ENCODE measurements around the gene BAIAP2L2. TPM values are rescaled to one million over a fixed set of nuclear protein-coding genes. Genes with fewer than 3 reads are reported as not detected.
A peak's percentile ranks its signal among the peaks of the same experiment; 100 is the strongest.

The BAIAP2L2 gene
- total RNA-seq, 2 donors from 2014 or later: 0.14 to 5.5 TPM

- Histone ChIP-seq H3K36me3 (no peaks in the 10 kb centered on the region), H3K27ac (peak overlapping the region in 1 of 2 donors; percentile 54), H3K4me1 (replicated peaks) (peaks cover 9% of the 10 kb centered on the region), H3K9me3 (no peaks in the 10 kb centered on the region), H3K4me3 (peak overlapping the region in 1 of 2 donors; percentile 21), H3K27me3 (replicated peaks; ENCODE audit: insufficient read depth) (no peaks in the 10 kb centered on the region)
- TF ChIP-seq POLR2AphosphoS5 (IDR thresholded peaks at IDR 0.05) (no peak), POLR2A (IDR thresholded peaks at IDR 0.05) (no peak)
- TF ChIP-seq, protein P1, sequence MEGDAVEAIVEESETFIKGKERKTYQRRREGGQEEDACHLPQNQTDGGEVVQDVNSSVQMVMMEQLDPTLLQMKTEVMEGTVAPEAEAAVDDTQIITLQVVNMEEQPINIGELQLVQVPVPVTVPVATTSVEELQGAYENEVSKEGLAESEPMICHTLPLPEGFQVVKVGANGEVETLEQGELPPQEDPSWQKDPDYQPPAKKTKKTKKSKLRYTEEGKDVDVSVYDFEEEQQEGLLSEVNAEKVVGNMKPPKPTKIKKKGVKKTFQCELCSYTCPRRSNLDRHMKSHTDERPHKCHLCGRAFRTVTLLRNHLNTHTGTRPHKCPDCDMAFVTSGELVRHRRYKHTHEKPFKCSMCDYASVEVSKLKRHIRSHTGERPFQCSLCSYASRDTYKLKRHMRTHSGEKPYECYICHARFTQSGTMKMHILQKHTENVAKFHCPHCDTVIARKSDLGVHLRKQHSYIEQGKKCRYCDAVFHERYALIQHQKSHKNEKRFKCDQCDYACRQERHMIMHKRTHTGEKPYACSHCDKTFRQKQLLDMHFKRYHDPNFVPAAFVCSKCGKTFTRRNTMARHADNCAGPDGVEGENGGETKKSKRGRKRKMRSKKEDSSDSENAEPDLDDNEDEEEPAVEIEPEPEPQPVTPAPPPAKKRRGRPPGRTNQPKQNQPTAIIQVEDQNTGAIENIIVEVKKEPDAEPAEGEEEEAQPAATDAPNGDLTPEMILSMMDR (IDR thresholded peaks at IDR 0.05): no peak
- intact Hi-C loops (cut with DNase I): no loop called here
- DNase-seq (ENCODE audit: low spot score): no peak
- WGBS: 28% methylated on average over 44 of the region's 52 CpGs
These were observed 28.3 kb downstream of the BAIAP2L2 start for GRCh38 chr22:38081941-38082828.

- no peak for DNase-seq (ENCODE audit: low spot score)
- 13% methylated on average over 10 of the region's 17 CpGs for WGBS
These were observed 28.9 kb downstream of the BAIAP2L2 start for GRCh38 chr22:38081636-38081940.

DNA sequence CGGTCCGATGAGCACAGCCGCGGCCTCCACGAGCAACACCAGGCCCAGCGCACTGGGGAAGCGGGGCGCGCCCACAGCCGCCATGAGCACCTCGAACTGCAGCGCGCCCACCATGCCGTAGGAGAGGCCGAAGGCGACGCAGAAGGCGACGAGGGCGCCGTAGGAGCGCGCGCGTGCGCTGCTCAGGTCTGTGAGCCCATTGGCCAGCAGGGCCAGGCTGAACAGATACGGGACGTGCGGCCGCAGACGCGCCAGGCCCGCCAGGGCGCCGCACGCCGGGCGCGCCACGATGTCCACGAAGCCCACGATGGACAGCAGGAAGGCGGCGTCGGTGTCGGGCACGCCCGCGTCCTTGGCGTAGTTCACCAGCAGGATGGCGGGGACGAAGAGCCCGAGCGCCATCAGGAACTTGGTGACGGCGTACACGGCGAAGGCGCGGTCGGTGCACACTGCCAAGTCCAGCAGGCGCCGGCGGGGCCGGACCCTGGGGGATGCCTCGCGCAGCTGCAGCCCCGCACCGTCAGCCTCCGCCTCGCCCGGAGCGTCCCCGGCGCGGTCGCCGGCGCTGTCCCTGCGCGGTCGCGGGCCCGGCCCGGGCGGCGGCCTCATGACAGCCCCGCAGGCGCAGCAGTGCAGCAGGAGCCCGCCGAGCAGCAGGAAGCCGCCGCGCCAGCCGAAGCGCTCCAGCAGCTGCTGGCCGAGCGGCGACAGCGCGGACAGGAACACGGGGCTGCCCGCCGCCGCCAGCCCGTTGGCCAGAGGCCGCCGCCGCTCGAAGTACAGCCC, 29.4 kb downstream of the BAIAP2L2 start:
- WGBS: 3% methylated on average over 49 of the region's 110 CpGs
- intact Hi-C loops (cut with DNase I): no loop called here
- Histone ChIP-seq H3K36me3 (no peaks in the 10 kb centered on the region), H3K27me3 (replicated peaks; ENCODE audit: insufficient read depth) (no peaks in the 10 kb centered on the region), H3K4me3 (peak overlapping the region; percentile 9 to 21), H3K27ac (peak overlapping the region; percentile 50 to 54), H3K9me3 (no peaks in the 10 kb centered on the region), H3K4me1 (replicated peaks) (peaks cover 9% of the 10 kb centered on the region)
- TF ChIP-seq, protein P1 (IDR thresholded peaks at IDR 0.05): no peak
- peak; percentile 20 for TF ChIP-seq POLR2A (IDR thresholded peaks at IDR 0.05)
- TF ChIP-seq POLR2AphosphoS5 (IDR thresholded peaks at IDR 0.05): no peak
- DNase-seq (ENCODE audit: low spot score): no peak

More at GRCh38 chr22:38081636-38081940, 28.9 kb downstream of the BAIAP2L2 start:
- no peaks in the 10 kb centered on the region for H3K36me3 ChIP-seq
- intact Hi-C loops (cut with DNase I): no loop called here
- peaks cover 9% of the 10 kb centered on the region for H3K4me1 ChIP-seq (replicated peaks)
- H3K4me3 ChIP-seq: peak overlapping the region; percentile 9 to 21
- H3K9me3 ChIP-seq: no peaks in the 10 kb centered on the region
- TF ChIP-seq, protein P1 (IDR thresholded peaks at IDR 0.05): no peak
- no peak for TF ChIP-seq POLR2A (IDR thresholded peaks at IDR 0.05)
- TF ChIP-seq POLR2AphosphoS5 (IDR thresholded peaks at IDR 0.05): no peak
- H3K27me3 ChIP-seq (replicated peaks; ENCODE audit: insufficient read depth): no peaks in the 10 kb centered on the region
- peak overlapping the region; percentile 50 to 54 for H3K27ac ChIP-seq

DNA sequence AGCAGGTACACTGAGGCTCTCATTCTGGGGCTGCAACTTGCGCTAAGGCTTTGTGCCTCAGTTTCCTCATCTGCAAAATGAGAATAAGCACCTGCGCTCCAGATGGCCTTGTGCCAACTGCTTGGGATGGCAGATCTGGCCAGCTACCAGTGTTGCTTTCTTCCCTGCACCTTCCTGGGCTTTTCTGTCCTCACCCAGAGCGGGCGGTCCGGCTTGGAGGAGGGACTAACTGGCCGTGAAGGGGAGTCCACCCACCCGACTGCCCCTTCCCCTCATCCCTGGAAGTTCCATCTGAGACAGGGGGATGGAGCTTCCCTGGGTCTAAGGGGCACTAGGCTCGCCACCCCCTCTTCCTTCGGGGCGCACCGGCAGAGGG, 30.0 kb downstream of the BAIAP2L2 start:
- Histone ChIP-seq H3K4me1 (replicated peaks) (peaks cover 9% of the 10 kb centered on the region), H3K9me3 (no peaks in the 10 kb centered on the region), H3K36me3 (no peaks in the 10 kb centered on the region), H3K4me3 (peak overlapping the region in 1 of 2 donors; percentile 21), H3K27me3 (replicated peaks; ENCODE audit: insufficient read depth) (no peaks in the 10 kb centered on the region), H3K27ac (peak overlapping the region in 1 of 2 donors; percentile 50)
- DNase-seq (ENCODE audit: low spot score): no peak
- intact Hi-C loops (cut with DNase I): no loop called here
- 49% methylated on average over 10 of the region's 11 CpGs for WGBS
- TF ChIP-seq POLR2A (IDR thresholded peaks at IDR 0.05) (no peak), POLR2AphosphoS5 (IDR thresholded peaks at IDR 0.05) (no peak)
- TF ChIP-seq, protein P1 (IDR thresholded peaks at IDR 0.05): no peak

Measured in prostate gland (tissue), 2 donors.